ENCODE data around the gene IL2RA. TPM values are rescaled to one million over a fixed set of nuclear protein-coding genes. Genes with fewer than 3 reads are reported as not detected.

The IL2RA gene
- total and polyA plus RNA-seq, 2 experiments from 2014 or later, result not detected

DNA sequence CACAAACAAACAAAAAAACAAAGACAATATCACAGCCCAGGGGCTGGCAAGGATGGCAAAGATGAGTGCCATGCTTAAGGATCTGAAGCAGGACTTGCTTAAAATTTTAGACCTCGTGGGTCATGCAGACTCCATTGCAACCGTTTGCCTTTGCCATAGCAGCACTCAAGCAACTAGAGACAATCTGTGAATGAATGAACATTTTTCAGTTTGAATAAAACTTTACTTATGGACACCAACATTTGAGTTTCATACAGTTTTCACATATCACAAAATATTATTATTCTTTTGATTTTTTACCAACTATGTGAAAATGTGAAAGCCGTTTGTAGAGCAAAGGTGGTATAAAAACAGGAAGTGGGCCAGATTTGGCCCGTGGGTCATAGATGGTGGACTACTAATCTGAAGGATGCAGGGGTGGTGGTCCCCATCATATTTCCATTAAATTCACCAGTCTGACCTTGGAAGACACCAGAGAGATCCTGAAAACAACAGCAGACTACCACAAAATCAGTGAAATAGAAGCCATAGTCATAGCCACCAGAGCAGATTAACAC lies 18.3 kb upstream of the IL2RA start (continued):
- no peak for TF ChIP-seq NANOG (IDR thresholded peaks at IDR 0.05; ENCODE audit: borderline replicate concordance)
- no peak for TF ChIP-seq ZNF114 (CRISPR knock-in tag; IDR thresholded peaks at IDR 0.05)
- TF ChIP-seq, protein P1, sequence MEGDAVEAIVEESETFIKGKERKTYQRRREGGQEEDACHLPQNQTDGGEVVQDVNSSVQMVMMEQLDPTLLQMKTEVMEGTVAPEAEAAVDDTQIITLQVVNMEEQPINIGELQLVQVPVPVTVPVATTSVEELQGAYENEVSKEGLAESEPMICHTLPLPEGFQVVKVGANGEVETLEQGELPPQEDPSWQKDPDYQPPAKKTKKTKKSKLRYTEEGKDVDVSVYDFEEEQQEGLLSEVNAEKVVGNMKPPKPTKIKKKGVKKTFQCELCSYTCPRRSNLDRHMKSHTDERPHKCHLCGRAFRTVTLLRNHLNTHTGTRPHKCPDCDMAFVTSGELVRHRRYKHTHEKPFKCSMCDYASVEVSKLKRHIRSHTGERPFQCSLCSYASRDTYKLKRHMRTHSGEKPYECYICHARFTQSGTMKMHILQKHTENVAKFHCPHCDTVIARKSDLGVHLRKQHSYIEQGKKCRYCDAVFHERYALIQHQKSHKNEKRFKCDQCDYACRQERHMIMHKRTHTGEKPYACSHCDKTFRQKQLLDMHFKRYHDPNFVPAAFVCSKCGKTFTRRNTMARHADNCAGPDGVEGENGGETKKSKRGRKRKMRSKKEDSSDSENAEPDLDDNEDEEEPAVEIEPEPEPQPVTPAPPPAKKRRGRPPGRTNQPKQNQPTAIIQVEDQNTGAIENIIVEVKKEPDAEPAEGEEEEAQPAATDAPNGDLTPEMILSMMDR (conservative IDR thresholded peaks at IDR 0.05; ENCODE audit: low read depth in 2 of 2), result no peak
- no peak for TF ChIP-seq ZNF331 (CRISPR knock-in tag; IDR thresholded peaks at IDR 0.05; ENCODE audit: low read depth)
- TF ChIP-seq, protein P2, sequence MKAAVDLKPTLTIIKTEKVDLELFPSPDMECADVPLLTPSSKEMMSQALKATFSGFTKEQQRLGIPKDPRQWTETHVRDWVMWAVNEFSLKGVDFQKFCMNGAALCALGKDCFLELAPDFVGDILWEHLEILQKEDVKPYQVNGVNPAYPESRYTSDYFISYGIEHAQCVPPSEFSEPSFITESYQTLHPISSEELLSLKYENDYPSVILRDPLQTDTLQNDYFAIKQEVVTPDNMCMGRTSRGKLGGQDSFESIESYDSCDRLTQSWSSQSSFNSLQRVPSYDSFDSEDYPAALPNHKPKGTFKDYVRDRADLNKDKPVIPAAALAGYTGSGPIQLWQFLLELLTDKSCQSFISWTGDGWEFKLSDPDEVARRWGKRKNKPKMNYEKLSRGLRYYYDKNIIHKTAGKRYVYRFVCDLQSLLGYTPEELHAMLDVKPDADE (IDR thresholded peaks at IDR 0.05), result no peak
- no peak for TF ChIP-seq POLR2AphosphoS5 (IDR thresholded peaks at IDR 0.05; ENCODE audit: low read depth)
- TF ChIP-seq CREB1 (CRISPR knock-in tag; IDR thresholded peaks at IDR 0.05; ENCODE audit: low read depth), result no peak
- no peak for TF ChIP-seq EZH2 (IDR thresholded peaks at IDR 0.05; ENCODE audit: low read depth, unreplicated experiment)
- no peak for TF ChIP-seq JUNB (IDR thresholded peaks at IDR 0.05; ENCODE audit: unreplicated experiment)
- TF ChIP-seq STAT1 (IDR thresholded peaks at IDR 0.05; ENCODE audit: unreplicated experiment), result no peak

DNA sequence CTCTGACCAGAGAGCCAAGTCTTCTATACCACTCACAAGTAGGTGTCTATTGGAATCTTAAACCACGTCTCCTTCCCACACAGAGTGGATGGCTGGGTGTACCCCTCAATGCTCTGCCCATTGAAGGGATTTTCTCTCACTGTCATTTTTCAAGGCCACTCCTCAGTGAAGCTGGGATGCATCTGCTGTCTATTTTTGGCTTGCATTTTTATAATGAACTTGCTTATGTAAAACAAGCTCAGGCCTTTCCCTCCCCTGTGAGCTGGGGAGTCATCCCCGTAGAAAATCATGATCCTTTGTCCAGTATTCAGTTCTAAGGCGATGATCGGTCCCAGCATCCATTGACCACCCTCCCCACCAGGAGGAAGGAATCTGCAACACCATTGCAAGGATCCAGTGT lies 16.9 kb upstream of the IL2RA start:
- Mint-ChIP-seq H3K27me3 (ENCODE audit: insufficient read depth, low read depth, poor library complexity) (peaks cover 1% of the 10 kb centered on the region), H3K27ac (no peak overlapping the region), H3K4me3 (no peak overlapping the region), H3K36me3 (ENCODE audit: low read depth) (no peaks in the 10 kb centered on the region; the same call in 2 of the 3 replicates), H3K9me3 (no peaks in the 10 kb centered on the region; the same call in 2 of the 3 replicates), H3K4me1 (peaks cover 10% of the 10 kb centered on the region; the same call in 2 of the 3 replicates)
- no peak overlapping the region for H3K4me2 ChIP-seq
- H4K20me1 ChIP-seq (replicated peaks; ENCODE audit: insufficient read depth), result no peaks in the 10 kb centered on the region
- DNase-seq (ENCODE audit: low spot score), result no peak
- no peak overlapping the region for H2AFZ ChIP-seq
- H3F3A ChIP-seq (replicated peaks; ENCODE audit: low read depth), result no peaks in the 10 kb centered on the region
- TF ChIP-seq ZNF114 (CRISPR knock-in tag; IDR thresholded peaks at IDR 0.05), result no peak
- H3K36me3 ChIP-seq (ENCODE audit: insufficient read depth), result no peaks in the 10 kb centered on the region
- no peak overlapping the region for H3K4me3 ChIP-seq
- no peaks in the 10 kb centered on the region for H3K9me2 ChIP-seq (ENCODE audit: insufficient read depth)
- no peaks in the 10 kb centered on the region for H3K79me2 ChIP-seq (replicated peaks; ENCODE audit: insufficient read depth)
- H3K27me3 ChIP-seq (ENCODE audit: insufficient read depth), result no peaks in the 10 kb centered on the region
- peaks cover 6% of the 10 kb centered on the region for H3K4me1 ChIP-seq (ENCODE audit: insufficient read depth)
- no peak for ATAC-seq
- H3K27ac ChIP-seq (ENCODE audit: low read depth), result no peak overlapping the region

DNA sequence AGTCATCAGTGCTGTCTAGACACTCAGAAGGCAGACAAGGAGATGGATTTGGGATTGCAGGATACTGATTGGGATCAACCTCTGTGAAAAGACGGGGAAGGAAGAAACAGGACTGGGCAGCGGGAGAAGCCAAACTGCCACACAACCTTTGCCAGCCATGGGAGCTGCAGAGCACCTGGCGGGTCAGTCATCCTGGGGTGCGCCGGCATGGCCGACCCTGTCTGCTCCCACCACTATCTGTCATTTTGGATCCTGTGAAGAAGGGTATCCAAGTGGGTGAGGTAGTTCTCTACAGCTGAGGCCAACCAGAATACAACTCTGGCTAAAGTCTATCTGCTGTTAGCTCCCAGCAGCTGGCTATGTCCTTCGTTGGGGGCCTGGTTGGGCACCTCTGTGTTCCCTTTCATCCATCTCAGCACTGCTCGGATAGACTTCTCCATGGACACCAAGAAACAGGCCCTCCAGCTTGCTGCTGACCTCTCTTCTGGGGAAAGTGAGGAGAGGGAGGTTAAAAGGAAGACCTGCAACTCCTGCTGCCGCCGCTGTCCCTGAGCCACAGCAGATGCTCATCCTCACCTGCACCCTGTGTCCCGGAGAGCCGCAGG lies 15.0 kb upstream of the IL2RA start:
- Mint-ChIP-seq H3K4me3 (no peak overlapping the region), H3K27ac (no peak overlapping the region), H3K4me1 (no peaks in the 10 kb centered on the region), H3K9me3 (no peaks in the 10 kb centered on the region; the same call in 2 of the 3 replicates), H3K36me3 (ENCODE audit: low read depth) (no peaks in the 10 kb centered on the region; the same call in 2 of the 3 replicates), H3K27me3 (ENCODE audit: insufficient read depth, low read depth, poor library complexity) (peaks cover 1% of the 10 kb centered on the region)
- Histone ChIP-seq H3K9me2 (ENCODE audit: insufficient read depth) (no peaks in the 10 kb centered on the region), H3K36me3 (ENCODE audit: insufficient read depth) (no peaks in the 10 kb centered on the region), H3K4me1 (ENCODE audit: insufficient read depth) (no peaks in the 10 kb centered on the region), H2AFZ (no peak overlapping the region), H3K4me2 (no peak overlapping the region), H3K27ac (ENCODE audit: low read depth) (no peak overlapping the region), H3K79me2 (replicated peaks; ENCODE audit: insufficient read depth) (no peaks in the 10 kb centered on the region), H3K27me3 (ENCODE audit: insufficient read depth) (no peaks in the 10 kb centered on the region), H4K20me1 (replicated peaks; ENCODE audit: insufficient read depth) (no peaks in the 10 kb centered on the region), H3K4me3 (no peak overlapping the region), H3F3A (replicated peaks; ENCODE audit: low read depth) (no peaks in the 10 kb centered on the region)
- DNase-seq (ENCODE audit: low spot score) (no peak), ATAC-seq (no peak)
- TF ChIP-seq STAT1 (IDR thresholded peaks at IDR 0.05; ENCODE audit: unreplicated experiment) (no peak), ZNF331 (CRISPR knock-in tag; IDR thresholded peaks at IDR 0.05; ENCODE audit: low read depth) (no peak)
- TF ChIP-seq, protein P3, sequence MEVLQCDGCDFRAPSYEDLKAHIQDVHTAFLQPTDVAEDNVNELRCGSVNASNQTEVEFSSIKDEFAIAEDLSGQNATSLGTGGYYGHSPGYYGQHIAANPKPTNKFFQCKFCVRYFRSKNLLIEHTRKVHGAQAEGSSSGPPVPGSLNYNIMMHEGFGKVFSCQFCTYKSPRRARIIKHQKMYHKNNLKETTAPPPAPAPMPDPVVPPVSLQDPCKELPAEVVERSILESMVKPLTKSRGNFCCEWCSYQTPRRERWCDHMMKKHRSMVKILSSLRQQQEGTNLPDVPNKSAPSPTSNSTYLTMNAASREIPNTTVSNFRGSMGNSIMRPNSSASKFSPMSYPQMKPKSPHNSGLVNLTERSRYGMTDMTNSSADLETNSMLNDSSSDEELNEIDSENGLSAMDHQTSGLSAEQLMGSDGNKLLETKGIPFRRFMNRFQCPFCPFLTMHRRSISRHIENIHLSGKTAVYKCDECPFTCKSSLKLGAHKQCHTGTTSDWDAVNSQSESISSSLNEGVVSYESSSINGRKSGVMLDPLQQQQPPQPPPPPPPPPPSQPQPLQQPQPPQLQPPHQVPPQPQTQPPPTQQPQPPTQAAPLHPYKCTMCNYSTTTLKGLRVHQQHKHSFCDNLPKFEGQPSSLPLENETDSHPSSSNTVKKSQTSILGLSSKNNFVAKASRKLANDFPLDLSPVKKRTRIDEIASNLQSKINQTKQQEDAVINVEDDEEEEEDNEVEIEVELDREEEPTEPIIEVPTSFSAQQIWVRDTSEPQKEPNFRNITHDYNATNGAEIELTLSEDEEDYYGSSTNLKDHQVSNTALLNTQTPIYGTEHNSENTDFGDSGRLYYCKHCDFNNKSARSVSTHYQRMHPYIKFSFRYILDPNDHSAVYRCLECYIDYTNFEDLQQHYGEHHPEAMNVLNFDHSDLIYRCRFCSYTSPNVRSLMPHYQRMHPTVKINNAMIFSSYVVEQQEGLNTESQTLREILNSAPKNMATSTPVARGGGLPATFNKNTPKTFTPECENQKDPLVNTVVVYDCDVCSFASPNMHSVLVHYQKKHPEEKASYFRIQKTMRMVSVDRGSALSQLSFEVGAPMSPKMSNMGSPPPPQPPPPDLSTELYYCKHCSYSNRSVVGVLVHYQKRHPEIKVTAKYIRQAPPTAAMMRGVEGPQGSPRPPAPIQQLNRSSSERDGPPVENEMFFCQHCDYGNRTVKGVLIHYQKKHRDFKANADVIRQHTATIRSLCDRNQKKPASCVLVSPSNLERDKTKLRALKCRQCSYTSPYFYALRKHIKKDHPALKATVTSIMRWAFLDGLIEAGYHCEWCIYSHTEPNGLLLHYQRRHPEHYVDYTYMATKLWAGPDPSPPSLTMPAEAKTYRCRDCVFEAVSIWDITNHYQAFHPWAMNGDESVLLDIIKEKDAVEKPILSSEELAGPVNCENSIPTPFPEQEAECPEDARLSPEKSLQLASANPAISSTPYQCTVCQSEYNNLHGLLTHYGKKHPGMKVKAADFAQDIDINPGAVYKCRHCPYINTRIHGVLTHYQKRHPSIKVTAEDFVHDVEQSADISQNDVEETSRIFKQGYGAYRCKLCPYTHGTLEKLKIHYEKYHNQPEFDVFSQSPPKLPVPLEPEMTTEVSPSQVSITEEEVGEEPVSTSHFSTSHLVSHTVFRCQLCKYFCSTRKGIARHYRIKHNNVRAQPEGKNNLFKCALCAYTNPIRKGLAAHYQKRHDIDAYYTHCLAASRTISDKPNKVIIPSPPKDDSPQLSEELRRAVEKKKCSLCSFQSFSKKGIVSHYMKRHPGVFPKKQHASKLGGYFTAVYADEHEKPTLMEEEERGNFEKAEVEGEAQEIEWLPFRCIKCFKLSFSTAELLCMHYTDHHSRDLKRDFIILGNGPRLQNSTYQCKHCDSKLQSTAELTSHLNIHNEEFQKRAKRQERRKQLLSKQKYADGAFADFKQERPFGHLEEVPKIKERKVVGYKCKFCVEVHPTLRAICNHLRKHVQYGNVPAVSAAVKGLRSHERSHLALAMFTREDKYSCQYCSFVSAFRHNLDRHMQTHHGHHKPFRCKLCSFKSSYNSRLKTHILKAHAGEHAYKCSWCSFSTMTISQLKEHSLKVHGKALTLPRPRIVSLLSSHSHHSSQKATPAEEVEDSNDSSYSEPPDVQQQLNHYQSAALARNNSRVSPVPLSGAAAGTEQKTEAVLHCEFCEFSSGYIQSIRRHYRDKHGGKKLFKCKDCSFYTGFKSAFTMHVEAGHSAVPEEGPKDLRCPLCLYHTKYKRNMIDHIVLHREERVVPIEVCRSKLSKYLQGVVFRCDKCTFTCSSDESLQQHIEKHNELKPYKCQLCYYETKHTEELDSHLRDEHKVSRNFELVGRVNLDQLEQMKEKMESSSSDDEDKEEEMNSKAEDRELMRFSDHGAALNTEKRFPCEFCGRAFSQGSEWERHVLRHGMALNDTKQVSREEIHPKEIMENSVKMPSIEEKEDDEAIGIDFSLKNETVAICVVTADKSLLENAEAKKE (CRISPR knock-in tag; IDR thresholded peaks at IDR 0.05), result no peak

Data from GM23338 (cell line).